Right lobe of liver (tissue), 4 donors: ENCODE measurements around the gene VPS8.

Experiments used
- POLR2A ChIP-seq: fragments of 450-650 bp; IDR thresholded peaks from one replicate; pipeline ENCODE4 v1.6.1; 2017; ENCODE audit warnings: antibody characterized with exemption, mild to moderate bottlenecking
- TF ChIP-seq, protein P1 (sequence below), 4 donors: fragments of 200-600 bp in 3 of 4; fragments of 450-650 bp in 1 of 4; IDR thresholded peaks; one replicate each; pipeline versions ENCODE4 v1.5.1 to v1.8.0; 2016 to 2022; ENCODE audit warnings: antibody characterized with exemption in 4 of 4, mild to moderate bottlenecking in 2 of 4
- donor health status: DM: no; HTN: no; CAD: no.
- donor health status: DM: no; HTN: no; CAD: no.
- donor health status: DM: no; HTN: yes; CAD: no.

DNA sequence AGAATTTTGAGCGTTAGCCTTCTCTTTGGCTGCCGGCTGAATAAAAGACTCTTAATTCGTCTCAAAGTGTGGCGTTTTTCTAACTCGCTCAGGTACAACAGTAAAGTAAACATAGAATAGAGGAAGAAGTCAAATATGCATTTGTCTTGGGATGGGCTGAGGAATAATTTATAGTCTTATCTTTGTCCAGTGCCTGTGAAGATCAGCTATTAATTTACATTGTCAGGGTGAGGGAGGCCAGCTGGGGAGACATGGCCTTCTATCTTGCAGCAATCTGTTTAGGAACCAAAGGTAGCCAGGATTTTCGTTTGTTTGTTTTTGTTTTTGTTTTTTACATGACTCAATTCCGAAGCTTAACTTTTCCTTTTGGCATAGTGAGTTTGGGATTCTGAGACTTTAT, 100.2 kb downstream of the VPS8 start:
- TF ChIP-seq, protein P1, sequence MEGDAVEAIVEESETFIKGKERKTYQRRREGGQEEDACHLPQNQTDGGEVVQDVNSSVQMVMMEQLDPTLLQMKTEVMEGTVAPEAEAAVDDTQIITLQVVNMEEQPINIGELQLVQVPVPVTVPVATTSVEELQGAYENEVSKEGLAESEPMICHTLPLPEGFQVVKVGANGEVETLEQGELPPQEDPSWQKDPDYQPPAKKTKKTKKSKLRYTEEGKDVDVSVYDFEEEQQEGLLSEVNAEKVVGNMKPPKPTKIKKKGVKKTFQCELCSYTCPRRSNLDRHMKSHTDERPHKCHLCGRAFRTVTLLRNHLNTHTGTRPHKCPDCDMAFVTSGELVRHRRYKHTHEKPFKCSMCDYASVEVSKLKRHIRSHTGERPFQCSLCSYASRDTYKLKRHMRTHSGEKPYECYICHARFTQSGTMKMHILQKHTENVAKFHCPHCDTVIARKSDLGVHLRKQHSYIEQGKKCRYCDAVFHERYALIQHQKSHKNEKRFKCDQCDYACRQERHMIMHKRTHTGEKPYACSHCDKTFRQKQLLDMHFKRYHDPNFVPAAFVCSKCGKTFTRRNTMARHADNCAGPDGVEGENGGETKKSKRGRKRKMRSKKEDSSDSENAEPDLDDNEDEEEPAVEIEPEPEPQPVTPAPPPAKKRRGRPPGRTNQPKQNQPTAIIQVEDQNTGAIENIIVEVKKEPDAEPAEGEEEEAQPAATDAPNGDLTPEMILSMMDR (IDR thresholded peaks at IDR 0.05) = no peak
- no peak for TF ChIP-seq POLR2A
